Natural killer cell treated with Interleukin-12 subunit alpha and Interleukin-12 subunit beta and Interleukin-15 and Interleukin-18, amount 100 ng/mL, for 72 hours (primary cell): Measurements from ENCODE around the gene MRTFB. TPM values are rescaled to one million over a fixed set of nuclear protein-coding genes. Genes with fewer than 3 reads are reported as not detected.
"Not testable (repeated sequence)": the region's sequence is repeated elsewhere in the genome, so short reads cannot be mapped to it uniquely, and the experiment has no call there.

ENCODE experiments used
- ATAC-seq, 2 donors: fragments of 150-1000 bp; cut with Tn5 transposase in 1 of 2; sonication (Bioruptor Pico), chemical (Tn5 transposase) in 1 of 2; 2 replicates each; pipeline ENCODE4 v1.10.0; 2021
- DNase-seq: peaks from one replicate; pipeline ENCODE4 v3.0.0; 2022; ENCODE audit warnings: low spot score
- H3K27ac Mint-ChIP-seq, 2 donors: 1 replicate in 1 of 2; 2 replicates in 1 of 2; pipeline ENCODE4 v1.8.0; 2022; ENCODE audit warnings: mixed read lengths in 2 of 2, mild to moderate bottlenecking in 1 of 2, moderate library complexity in 1 of 2
- H3K27me3 Mint-ChIP-seq, 2 donors: 1 replicate in 1 of 2; 2 replicates in 1 of 2; pipeline ENCODE4 v1.8.0; 2022; ENCODE audit warnings: mixed read lengths in 2 of 2
- H3K36me3 Mint-ChIP-seq: one replicate; pipeline ENCODE4 v1.8.0; 2022; ENCODE audit warnings: mixed read lengths
- H3K4me1 Mint-ChIP-seq, 2 donors: 1 replicate in 1 of 2; 2 replicates in 1 of 2; pipeline ENCODE4 v1.8.0; 2022; ENCODE audit warnings: low read depth in 2 of 2, mixed read lengths in 2 of 2, mild to moderate bottlenecking in 1 of 2
- H3K4me3 Mint-ChIP-seq: one replicate; pipeline ENCODE4 v1.8.0; 2022; ENCODE audit warnings: mixed read lengths
- H3K9me3 Mint-ChIP-seq: 2 replicates; pipeline ENCODE4 v1.8.0; 2022; ENCODE audit warnings: mixed read lengths
- total RNA-seq, 2 donors: library from RNA; stranded (reverse); gene quantifications; one replicate each; pipeline ENCODE4 v1.2.3, GENCODE V29; 2022

The MRTFB gene
- total RNA-seq, 2 donors from 2014 or later: 10.0 to 20.4 TPM

- DNase-seq (no peak), ATAC-seq (no peak)
- Mint-ChIP-seq H3K27me3 (no peaks in the 10 kb centered on the region), H3K4me1 (no peaks in the 10 kb centered on the region), H3K4me3 (no peak overlapping the region), H3K9me3 (no peaks in the 10 kb centered on the region), H3K36me3 (no peaks in the 10 kb centered on the region), H3K27ac (no peak overlapping the region)
Observed at GRCh38 chr16:14180481-14180944, 109.4 kb downstream of the MRTFB start.

- no peaks in the 10 kb centered on the region for H3K9me3 Mint-ChIP-seq
- DNase-seq (no peak), ATAC-seq (no peak)
- H3K27ac Mint-ChIP-seq: no peak overlapping the region
- H3K4me1 Mint-ChIP-seq: peaks cover 2 to 5% of the 10 kb centered on the region in 2 donors
- H3K27me3 Mint-ChIP-seq: no peaks in the 10 kb centered on the region
- no peak overlapping the region for H3K4me3 Mint-ChIP-seq
- H3K36me3 Mint-ChIP-seq: no peaks in the 10 kb centered on the region
Observed at GRCh38 chr16:14181371-14182050, 110.4 kb downstream of the MRTFB start.

GRCh38 chr16:14182999-14183398, 111.9 kb downstream of the MRTFB start:
- no peaks in the 10 kb centered on the region for H3K9me3 Mint-ChIP-seq
- no peaks in the 10 kb centered on the region for H3K27me3 Mint-ChIP-seq
- peaks cover 2 to 5% of the 10 kb centered on the region in 2 donors for H3K4me1 Mint-ChIP-seq
- DNase-seq (no peak), ATAC-seq (no peak)
- no peak overlapping the region for H3K27ac Mint-ChIP-seq
- H3K4me3 Mint-ChIP-seq: no peak overlapping the region
- H3K36me3 Mint-ChIP-seq: no peaks in the 10 kb centered on the region

- H3K27ac Mint-ChIP-seq, H3K36me3 Mint-ChIP-seq, ATAC-seq, DNase-seq, H3K4me1 Mint-ChIP-seq, H3K9me3 Mint-ChIP-seq, H3K27me3 Mint-ChIP-seq, H3K4me3 Mint-ChIP-seq: not testable (repeated sequence)
Observed at GRCh38 chr16:14183962-14184361, 112.8 kb downstream of the MRTFB start.

GRCh38 chr16:14186007-14186794, 115.1 kb downstream of the MRTFB start:
- DNase-seq: no peak
- Mint-ChIP-seq H3K27ac (no peak overlapping the region), H3K4me1 (peaks cover 2 to 5% of the 10 kb centered on the region in 2 donors), H3K27me3 (no peaks in the 10 kb centered on the region), H3K36me3 (no peaks in the 10 kb centered on the region), H3K4me3 (no peak overlapping the region), H3K9me3 (no peaks in the 10 kb centered on the region)
- peak in 1 of 2 donors; percentile 48 for ATAC-seq

GRCh38 chr16:14186795-14187221, 115.7 kb downstream of the MRTFB start:
- H3K27me3 Mint-ChIP-seq: no peaks in the 10 kb centered on the region
- no peak overlapping the region for H3K27ac Mint-ChIP-seq
- no peaks in the 10 kb centered on the region for H3K36me3 Mint-ChIP-seq
- no peak overlapping the region for H3K4me3 Mint-ChIP-seq
- no peak for DNase-seq
- no peaks in the 10 kb centered on the region for H3K9me3 Mint-ChIP-seq
- no peak for ATAC-seq
- peaks cover 2 to 5% of the 10 kb centered on the region in 2 donors for H3K4me1 Mint-ChIP-seq

GRCh38 chr16:14187517-14188338, 116.6 kb downstream of the MRTFB start:
- H3K36me3 Mint-ChIP-seq: no peaks in the 10 kb centered on the region
- H3K4me3 Mint-ChIP-seq: no peak overlapping the region
- peaks cover 2 to 5% of the 10 kb centered on the region in 2 donors for H3K4me1 Mint-ChIP-seq
- no peaks in the 10 kb centered on the region for H3K9me3 Mint-ChIP-seq
- H3K27ac Mint-ChIP-seq: no peak overlapping the region
- DNase-seq: no peak
- no peak for ATAC-seq
- H3K27me3 Mint-ChIP-seq: no peaks in the 10 kb centered on the region

GRCh38 chr16:14193316-14193871, 122.3 kb downstream of the MRTFB start:
- ATAC-seq (peak in 1 of 2 donors; percentile 70), DNase-seq (no peak)
- Mint-ChIP-seq H3K4me3 (peak overlapping the region; percentile 54), H3K27me3 (no peaks in the 10 kb centered on the region), H3K27ac (peak overlapping the region; percentile 68 to 69), H3K4me1 (peaks cover 9 to 14% of the 10 kb centered on the region in 2 donors), H3K9me3 (no peaks in the 10 kb centered on the region), H3K36me3 (no peaks in the 10 kb centered on the region)

- no peaks in the 10 kb centered on the region for H3K27me3 Mint-ChIP-seq
- DNase-seq (no peak), ATAC-seq (no peak)
- no peaks in the 10 kb centered on the region for H3K9me3 Mint-ChIP-seq
- peaks cover 19 to 25% of the 10 kb centered on the region in 2 donors for H3K4me1 Mint-ChIP-seq
- no peak overlapping the region for H3K27ac Mint-ChIP-seq
- no peaks in the 10 kb centered on the region for H3K36me3 Mint-ChIP-seq
- no peak overlapping the region for H3K4me3 Mint-ChIP-seq
Observed at GRCh38 chr16:14194721-14195120, 123.6 kb downstream of the MRTFB start.

GRCh38 chr16:14196011-14196410, 124.9 kb downstream of the MRTFB start:
- Mint-ChIP-seq H3K27ac (no peak overlapping the region), H3K9me3 (no peaks in the 10 kb centered on the region), H3K36me3 (no peaks in the 10 kb centered on the region), H3K4me1 (peaks cover 19 to 32% of the 10 kb centered on the region in 2 donors), H3K4me3 (no peak overlapping the region), H3K27me3 (no peaks in the 10 kb centered on the region)
- DNase-seq (no peak), ATAC-seq (no peak)

- no peak for ATAC-seq
- Mint-ChIP-seq H3K27me3 (no peaks in the 10 kb centered on the region), H3K4me1 (peaks cover 19 to 32% of the 10 kb centered on the region in 2 donors), H3K36me3 (no peaks in the 10 kb centered on the region), H3K9me3 (no peaks in the 10 kb centered on the region), H3K27ac (no peak overlapping the region), H3K4me3 (no peak overlapping the region)
- no peak for DNase-seq
Observed at GRCh38 chr16:14196539-14196938, 125.4 kb downstream of the MRTFB start.

- H3K36me3 Mint-ChIP-seq: no peaks in the 10 kb centered on the region
- H3K4me3 Mint-ChIP-seq: no peak overlapping the region
- H3K27ac Mint-ChIP-seq: no peak overlapping the region
- no peaks in the 10 kb centered on the region for H3K9me3 Mint-ChIP-seq
- H3K4me1 Mint-ChIP-seq: peaks cover 19 to 31% of the 10 kb centered on the region in 2 donors
- DNase-seq (no peak), ATAC-seq (no peak)
- no peaks in the 10 kb centered on the region for H3K27me3 Mint-ChIP-seq
Observed at GRCh38 chr16:14198012-14198411, 126.9 kb downstream of the MRTFB start.

GRCh38 chr16:14198572-14198971, 127.5 kb downstream of the MRTFB start:
- H3K27ac Mint-ChIP-seq: no peak overlapping the region
- no peak overlapping the region for H3K4me3 Mint-ChIP-seq
- ATAC-seq (no peak), DNase-seq (no peak)
- H3K27me3 Mint-ChIP-seq: no peaks in the 10 kb centered on the region
- H3K9me3 Mint-ChIP-seq: no peaks in the 10 kb centered on the region
- peaks cover 14 to 26% of the 10 kb centered on the region in 2 donors for H3K4me1 Mint-ChIP-seq
- no peaks in the 10 kb centered on the region for H3K36me3 Mint-ChIP-seq
